ENCODE data around the gene SLC29A2.

GRCh38 chr11:66363805-66364535, 7.6 kb downstream of the SLC29A2 start:
- no peak for TF ChIP-seq USF2 (CRISPR knock-in tag; IDR thresholded peaks at IDR 0.05)
- TF ChIP-seq FOXK1 (CRISPR knock-in tag; IDR thresholded peaks at IDR 0.05) = no peak
- TF ChIP-seq CTCF (IDR thresholded peaks at IDR 0.05) = peak; percentile 97
- no peak for TF ChIP-seq ZNF423 (CRISPR knock-in tag; IDR thresholded peaks at IDR 0.05)
- no peak for TF ChIP-seq ETV6 (CRISPR knock-in tag; IDR thresholded peaks at IDR 0.05)
- TF ChIP-seq MAX (CRISPR knock-in tag; IDR thresholded peaks at IDR 0.05) = peak; percentile 39; the same call in 1 of the 2 replicates

Data from WTC11 (cell line).